AML-193 (cell line): Measurements from ENCODE around the gene CMC2.
A peak's percentile ranks its signal among the peaks of the same experiment; 100 is the strongest.

Experiments
- DNase-seq, 2 experiments: peaks; one replicate each; lab custom pipeline; 2025; lab: John Stamatoyannopoulos, UW

The CMC2 gene

GRCh38 chr16:81003064-81003463 lies 3.6 kb downstream of the CMC2 start:
- no peak for DNase-seq

DNA sequence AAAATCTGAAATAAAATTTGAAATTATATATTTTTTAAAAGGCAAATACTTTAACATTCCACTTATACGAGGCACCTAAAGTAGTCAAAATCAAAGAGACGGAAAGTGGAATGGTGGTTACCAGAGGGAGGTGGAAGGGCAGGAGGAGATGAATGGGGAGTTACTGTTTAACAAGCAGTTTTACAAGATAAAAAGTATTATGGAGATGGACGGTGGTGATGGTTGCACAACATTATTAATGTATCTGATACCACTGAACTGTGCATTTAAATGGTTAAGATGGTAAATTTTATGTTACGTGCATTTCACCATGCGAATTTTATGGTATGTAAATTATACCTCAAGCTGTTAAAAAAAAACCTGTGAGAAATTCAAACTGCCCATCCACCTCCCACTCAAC lies 5.4 kb downstream of the CMC2 start:
- no peak for DNase-seq

DNA sequence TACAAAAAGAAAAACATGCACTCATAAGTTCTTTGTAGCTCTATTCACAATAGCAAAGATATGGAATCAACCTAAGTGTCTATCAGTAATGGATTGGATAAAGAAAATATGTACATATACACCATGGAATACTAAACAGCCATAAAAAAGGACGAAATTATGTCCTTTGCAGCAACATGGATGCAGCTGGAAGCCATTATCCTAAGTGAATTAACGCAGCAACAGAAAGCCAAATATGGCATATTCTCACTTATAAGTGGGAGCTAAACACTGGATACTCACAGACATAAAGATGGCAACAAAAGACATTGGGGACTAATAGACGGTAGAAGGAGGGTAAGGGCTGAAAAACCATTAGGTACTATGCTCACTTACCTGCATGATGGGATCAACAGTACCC lies 5.8 kb downstream of the CMC2 start:
- no peak for DNase-seq

DNA sequence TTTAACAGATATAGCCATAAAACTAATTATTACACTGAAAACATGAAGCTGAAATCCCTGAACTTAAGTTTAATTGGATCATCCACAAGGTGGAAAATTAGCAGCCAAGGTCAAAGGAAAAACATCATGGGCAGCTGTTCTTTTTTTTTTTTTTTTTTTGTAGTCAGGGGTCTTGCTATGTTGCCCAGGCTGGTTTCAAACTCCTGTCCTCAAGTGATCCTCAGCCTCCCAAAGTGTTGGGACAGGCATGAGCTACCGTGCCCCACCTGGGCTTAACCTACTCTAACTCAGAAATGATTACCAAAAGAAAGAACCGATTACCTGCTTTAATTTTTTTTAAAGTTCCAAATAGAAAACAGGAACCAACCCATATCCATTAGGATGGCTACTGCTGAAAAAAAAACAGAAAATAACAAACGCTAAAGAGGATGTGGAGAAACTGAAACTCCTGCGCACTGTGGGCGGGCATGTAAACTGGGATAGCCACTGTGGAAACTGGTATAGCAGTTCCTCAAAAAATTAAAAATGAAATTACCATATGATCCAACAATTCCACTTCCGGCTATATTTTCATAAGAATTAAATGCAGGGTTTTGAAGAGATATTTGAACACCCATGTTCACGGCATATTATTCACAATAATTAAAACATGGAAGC lies 8.6 kb downstream of the CMC2 start:
- DNase-seq, result no peak

- no peak for DNase-seq
Measured at GRCh38 chr16:80997139-80997798, 9.4 kb downstream of the CMC2 start.

- no peak for DNase-seq
Measured at GRCh38 chr16:80996688-80997138, 10.0 kb downstream of the CMC2 start.

- DNase-seq, result no peak
Measured at GRCh38 chr16:80994451-80994850, 12.2 kb downstream of the CMC2 start.

DNA sequence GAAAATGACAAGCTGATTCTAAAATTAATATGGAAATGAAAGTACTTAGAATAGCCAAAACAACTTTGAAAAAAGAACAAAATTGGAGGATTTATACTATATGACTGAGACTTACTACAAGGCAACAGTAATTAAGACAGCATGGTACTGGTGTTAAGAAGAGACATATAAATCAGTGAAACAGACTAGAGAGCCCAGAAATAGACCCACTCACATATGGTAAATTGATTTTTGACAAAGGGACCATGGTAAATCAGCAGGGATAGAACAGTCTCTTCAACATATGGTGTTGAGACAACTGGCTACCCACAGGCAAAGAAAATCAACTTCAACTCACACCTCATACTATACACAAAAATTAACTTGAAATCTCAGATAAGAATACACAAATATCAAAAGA lies 12.9 kb downstream of the CMC2 start:
- no peak for DNase-seq

DNA sequence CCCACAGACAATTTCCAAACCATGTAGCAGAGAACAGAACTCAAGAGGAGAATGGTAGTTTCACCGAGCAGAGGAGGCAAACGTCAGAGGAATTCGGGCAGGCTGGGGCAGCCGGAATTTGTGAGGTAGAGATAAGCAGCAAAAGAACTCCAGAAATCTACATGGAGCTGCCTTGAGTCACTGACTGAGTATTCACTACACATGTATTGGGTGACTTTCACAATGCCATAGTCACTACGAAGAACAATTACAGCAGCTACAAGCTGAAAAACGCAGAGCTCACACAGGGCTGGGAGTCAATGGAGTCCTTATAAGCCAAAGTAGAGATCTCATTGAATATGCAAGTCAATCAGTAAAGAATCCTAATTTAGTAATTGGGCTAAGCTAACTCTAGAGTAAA lies 13.4 kb downstream of the CMC2 start:
- no peak for DNase-seq

DNA sequence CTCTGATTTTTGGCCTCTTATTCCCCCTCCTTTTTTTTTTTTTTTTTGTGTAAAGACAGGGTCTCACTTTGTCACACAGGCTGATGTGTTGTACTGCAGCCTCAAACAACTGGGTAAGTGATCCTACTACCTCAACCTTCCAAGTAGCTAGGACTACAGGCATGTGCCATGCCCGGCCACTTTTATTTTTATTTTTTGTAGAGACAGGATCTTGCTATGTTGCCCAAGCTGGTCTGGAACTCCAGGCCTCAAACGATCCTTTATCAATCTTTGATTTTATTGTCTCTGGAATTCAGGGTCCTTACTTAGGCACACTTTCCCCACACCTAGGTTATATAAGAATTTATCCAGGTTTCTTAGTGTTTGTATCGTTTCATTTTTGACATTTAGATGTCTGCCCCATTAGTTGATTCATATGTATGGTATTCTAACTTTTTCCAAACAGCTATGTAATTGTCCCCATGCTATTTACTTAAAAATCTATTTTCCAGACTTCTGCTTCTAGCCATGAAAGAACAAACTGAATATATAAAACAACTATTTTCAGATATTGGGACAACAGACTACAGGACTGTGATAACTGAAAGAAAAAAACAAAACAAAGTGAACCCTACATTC lies 13.9 kb downstream of the CMC2 start:
- no peak for DNase-seq

- no peak for DNase-seq
Measured at GRCh38 chr16:80991792-80992430, 14.8 kb downstream of the CMC2 start.

DNA sequence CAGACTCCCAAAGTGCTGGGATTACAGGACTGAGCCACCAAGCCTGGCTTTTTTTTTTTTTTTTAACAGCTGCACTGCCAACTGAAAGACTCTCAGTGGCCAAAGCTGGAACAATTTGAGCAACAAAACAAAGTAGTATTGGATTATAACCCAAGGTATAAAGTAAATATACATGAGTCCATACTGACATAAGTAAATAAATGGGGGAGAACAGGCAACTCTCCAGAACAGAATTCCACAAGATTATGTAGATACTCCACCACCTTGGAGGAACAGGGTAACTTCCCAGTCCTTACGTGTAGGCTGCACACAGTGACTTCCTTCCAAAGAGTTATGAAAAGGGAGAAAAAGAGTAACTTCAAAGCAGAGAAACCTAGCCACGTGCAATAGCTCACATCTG lies 15.7 kb downstream of the CMC2 start:
- no peak for DNase-seq

DNA sequence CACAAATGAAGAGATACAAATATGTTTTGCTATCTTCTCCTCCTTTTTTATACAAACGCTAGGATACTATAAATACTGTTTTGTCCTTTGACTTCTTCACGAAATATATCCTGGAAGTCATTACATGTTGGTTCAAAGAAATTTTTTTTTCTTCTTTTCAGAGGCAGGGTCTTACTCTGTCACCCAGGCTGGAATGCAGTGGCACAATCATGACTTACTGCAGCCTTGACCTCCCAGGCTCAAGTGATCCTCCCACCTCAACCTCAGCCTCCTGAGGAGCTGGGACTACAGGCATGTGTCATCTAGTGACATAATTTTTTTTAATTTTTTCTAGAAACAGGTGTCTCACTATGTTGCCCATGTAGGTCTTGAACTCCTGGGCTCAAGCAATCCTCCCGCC lies 16.1 kb downstream of the CMC2 start:
- no peak for DNase-seq

- no peak for DNase-seq
Measured at GRCh38 chr16:80989801-80990200, 16.9 kb downstream of the CMC2 start.

GRCh38 chr16:80988756-80989155 lies 17.9 kb downstream of the CMC2 start:
- DNase-seq, result no peak

DNA sequence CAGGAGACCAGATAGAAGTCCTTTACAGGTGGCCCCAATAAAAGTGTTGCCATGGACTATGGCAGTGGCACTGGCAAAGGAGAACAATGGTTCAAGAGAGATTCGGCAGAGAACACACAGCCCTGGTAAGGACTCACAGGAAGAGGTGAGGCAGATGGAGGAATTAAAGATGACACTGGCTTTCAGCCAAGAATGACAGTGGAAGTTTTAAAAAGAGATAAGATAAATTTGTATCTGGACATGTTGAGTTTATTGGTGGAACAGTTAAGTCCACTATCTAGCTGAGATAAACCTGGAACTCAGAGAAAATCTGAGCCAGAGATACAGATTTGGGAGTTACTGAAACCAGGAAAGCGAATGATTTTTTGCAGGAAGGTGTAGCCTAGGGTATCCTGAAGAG lies 20.1 kb downstream of the CMC2 start:
- DNase-seq, result no peak

GRCh38 chr16:80985611-80986010 lies 21.1 kb downstream of the CMC2 start:
- no peak for DNase-seq

GRCh38 chr16:80984124-80984892 lies 22.4 kb downstream of the CMC2 start:
- DNase-seq, result no peak

GRCh38 chr16:80982646-80983045 lies 24.0 kb downstream of the CMC2 start:
- no peak for DNase-seq

DNA sequence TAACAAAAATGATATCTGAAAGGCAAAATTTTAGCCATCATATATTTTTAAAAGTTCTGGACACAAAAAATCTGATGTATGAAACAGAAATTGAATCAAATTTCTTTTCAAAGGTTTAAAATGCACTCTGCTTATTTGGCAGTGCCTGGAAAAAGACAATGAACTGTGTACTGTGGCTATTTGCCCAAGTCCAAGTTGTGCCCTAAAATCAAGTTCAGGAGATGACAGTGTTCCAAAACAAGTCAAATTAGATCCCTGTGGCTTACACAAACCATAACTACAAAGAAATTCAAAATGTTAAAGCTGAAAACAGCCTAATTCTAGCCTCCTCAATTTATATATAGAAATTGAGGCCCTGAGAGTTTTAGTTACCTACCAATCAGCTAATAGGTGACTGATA lies 25.6 kb downstream of the CMC2 start:
- DNase-seq, result no peak

GRCh38 chr16:80976946-80977345 lies 29.7 kb downstream of the CMC2 start:
- DNase-seq, result no peak

- peak in 1 of 2 experiments; percentile 8 for DNase-seq
Measured at GRCh38 chr16:80974649-80975376, 31.9 kb downstream of the CMC2 start.
